ENCODE data around the gene C20orf96.

The C20orf96 gene

GRCh38 chr20:289693-290083, 862 bp downstream of the C20orf96 start:
- Histone ChIP-seq H3K27me3 (replicated peaks; ENCODE audit: control insufficient read depth, insufficient read depth, low read length) (no peaks in the 10 kb centered on the region), H3K36me3 (ENCODE audit: control insufficient read depth, insufficient read depth, low read length) (no peaks in the 10 kb centered on the region), H3K4me3 (replicated peaks; ENCODE audit: low read depth, low read length) (peak overlapping the region; percentile 88)
- DNase-seq (ENCODE audit: extremely low read depth, insufficient read length): no peak
- TF ChIP-seq, protein P1, sequence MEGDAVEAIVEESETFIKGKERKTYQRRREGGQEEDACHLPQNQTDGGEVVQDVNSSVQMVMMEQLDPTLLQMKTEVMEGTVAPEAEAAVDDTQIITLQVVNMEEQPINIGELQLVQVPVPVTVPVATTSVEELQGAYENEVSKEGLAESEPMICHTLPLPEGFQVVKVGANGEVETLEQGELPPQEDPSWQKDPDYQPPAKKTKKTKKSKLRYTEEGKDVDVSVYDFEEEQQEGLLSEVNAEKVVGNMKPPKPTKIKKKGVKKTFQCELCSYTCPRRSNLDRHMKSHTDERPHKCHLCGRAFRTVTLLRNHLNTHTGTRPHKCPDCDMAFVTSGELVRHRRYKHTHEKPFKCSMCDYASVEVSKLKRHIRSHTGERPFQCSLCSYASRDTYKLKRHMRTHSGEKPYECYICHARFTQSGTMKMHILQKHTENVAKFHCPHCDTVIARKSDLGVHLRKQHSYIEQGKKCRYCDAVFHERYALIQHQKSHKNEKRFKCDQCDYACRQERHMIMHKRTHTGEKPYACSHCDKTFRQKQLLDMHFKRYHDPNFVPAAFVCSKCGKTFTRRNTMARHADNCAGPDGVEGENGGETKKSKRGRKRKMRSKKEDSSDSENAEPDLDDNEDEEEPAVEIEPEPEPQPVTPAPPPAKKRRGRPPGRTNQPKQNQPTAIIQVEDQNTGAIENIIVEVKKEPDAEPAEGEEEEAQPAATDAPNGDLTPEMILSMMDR (IDR thresholded peaks at IDR 0.05; ENCODE audit: insufficient read depth, low read length, poor library complexity, severe bottlenecking): no peak

DNA sequence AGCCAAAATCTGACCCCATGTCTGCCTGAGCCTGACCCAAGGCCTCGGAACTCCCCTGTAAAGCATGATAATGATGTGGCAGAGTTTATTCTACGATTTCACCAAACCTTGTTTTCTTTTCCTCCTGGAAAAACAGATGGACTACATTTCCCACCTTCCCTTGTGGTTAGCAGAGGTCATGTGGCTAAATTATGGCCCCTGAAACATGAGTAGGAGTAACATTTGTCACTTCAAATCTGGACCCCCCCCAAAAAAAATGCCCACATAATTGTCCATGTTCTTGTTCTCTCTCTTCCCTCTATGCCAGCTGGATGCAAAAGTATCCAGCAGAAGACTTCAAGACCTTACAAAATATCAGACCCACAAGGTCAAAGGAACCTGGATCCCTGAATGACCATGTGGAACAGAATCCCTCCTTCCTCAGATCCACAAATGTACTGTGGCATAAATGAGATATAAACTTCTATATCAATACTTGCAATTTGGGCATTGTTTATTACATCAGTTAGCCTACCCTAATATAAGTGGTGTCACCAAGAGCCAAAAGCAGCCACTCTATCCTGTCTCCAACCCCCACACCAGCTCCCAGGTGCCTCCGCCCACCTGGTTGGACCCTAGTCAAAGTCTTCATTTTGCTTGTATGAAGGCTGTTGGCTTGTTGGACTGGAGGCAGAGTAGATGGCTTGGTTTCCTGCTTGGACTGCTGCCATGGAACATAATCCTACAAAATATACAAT, 1.4 kb downstream of the C20orf96 start:
- DNase-seq (ENCODE audit: extremely low read depth, insufficient read length): no peak
- Histone ChIP-seq H3K27me3 (replicated peaks; ENCODE audit: control insufficient read depth, insufficient read depth, low read length) (no peaks in the 10 kb centered on the region), H3K4me3 (replicated peaks; ENCODE audit: low read depth, low read length) (peak overlapping the region; percentile 88; the same call in 1 of the 2 replicates), H3K36me3 (ENCODE audit: control insufficient read depth, insufficient read depth, low read length) (no peaks in the 10 kb centered on the region)
- TF ChIP-seq, protein P1 (IDR thresholded peaks at IDR 0.05; ENCODE audit: insufficient read depth, low read length, poor library complexity, severe bottlenecking): no peak

GRCh38 chr20:286508-286907, 4.0 kb downstream of the C20orf96 start:
- Histone ChIP-seq H3K27me3 (replicated peaks; ENCODE audit: control insufficient read depth, insufficient read depth, low read length) (no peaks in the 10 kb centered on the region), H3K36me3 (ENCODE audit: control insufficient read depth, insufficient read depth, low read length) (peaks cover 4% of the 10 kb centered on the region), H3K4me3 (replicated peaks; ENCODE audit: low read depth, low read length) (no peak overlapping the region)
- DNase-seq (ENCODE audit: extremely low read depth, insufficient read length): no peak
- TF ChIP-seq, protein P1 (IDR thresholded peaks at IDR 0.05; ENCODE audit: insufficient read depth, low read length, poor library complexity, severe bottlenecking): no peak

GRCh38 chr20:284172-284571, 6.4 kb downstream of the C20orf96 start:
- no peak for DNase-seq (ENCODE audit: extremely low read depth, insufficient read length)
- TF ChIP-seq, protein P1 (IDR thresholded peaks at IDR 0.05; ENCODE audit: insufficient read depth, low read length, poor library complexity, severe bottlenecking): no peak
- Histone ChIP-seq H3K27me3 (replicated peaks; ENCODE audit: control insufficient read depth, insufficient read depth, low read length) (no peaks in the 10 kb centered on the region), H3K4me3 (replicated peaks; ENCODE audit: low read depth, low read length) (no peak overlapping the region), H3K36me3 (ENCODE audit: control insufficient read depth, insufficient read depth, low read length) (peaks cover 4% of the 10 kb centered on the region)

DNA sequence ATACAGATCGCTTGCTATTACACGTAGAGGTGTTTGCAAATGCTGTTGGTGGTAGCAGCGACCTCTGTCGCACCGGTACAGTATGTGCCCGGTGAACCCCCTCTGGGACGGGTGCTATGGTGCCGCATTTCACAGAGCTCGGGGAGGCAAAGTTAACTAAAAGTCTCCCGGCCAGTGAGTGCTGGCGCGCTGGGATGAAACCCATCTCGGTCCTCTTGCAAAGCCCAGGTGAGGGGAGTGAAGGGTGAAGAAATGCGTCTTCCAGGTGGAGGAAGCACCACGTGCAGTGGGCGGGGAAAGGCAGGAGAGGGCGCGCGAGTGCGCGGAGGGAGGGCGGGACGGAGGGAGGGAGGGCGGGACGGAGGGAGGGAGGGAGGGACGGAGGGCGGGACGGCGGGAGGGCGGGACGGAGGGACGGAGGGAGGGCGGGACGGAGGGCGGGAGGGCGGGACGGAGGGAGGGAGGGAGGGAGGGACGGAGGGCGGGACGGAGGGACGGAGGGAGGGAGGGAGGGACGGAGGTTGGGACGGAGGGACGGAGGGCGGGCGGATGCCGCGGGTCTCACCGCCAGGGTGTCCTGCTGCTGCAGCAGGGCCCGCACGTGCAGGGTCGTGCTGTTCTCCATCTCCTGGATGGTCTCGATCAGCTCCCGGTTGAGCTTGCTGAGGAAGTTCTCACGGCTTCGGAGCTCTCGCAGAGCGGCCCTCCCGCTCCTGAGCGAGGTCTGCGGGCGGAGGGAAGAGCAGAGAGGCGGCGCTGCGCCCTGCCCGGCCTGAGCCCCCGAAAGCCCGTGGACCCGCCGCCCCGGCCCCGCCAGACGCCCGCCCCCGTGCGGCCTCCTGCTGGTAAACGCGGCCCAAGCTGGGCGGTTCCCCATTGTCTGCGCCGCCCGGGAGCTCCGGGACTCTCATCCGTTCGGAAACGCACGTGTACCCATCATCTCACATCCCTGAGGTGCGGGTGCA, 11.7 kb downstream of the C20orf96 start:
- Histone ChIP-seq H3K36me3 (ENCODE audit: control insufficient read depth, insufficient read depth, low read length) (peaks cover 10% of the 10 kb centered on the region), H3K27me3 (replicated peaks; ENCODE audit: control insufficient read depth, insufficient read depth, low read length) (no peaks in the 10 kb centered on the region), H3K4me3 (replicated peaks; ENCODE audit: low read depth, low read length) (no peak overlapping the region)
- no peak for DNase-seq (ENCODE audit: extremely low read depth, insufficient read length)
- TF ChIP-seq, protein P1 (IDR thresholded peaks at IDR 0.05; ENCODE audit: insufficient read depth, low read length, poor library complexity, severe bottlenecking): no peak

Data from GM06990 (cell line).